Activated T-cell treated with anti-CD3 and anti-CD28 coated beads, Interleukin-2, amount 50 U/mL, for 1 hour (primary cell): Measurements from ENCODE around the gene MAN2C1.
"Not testable (repeated sequence)": the region's sequence is repeated elsewhere in the genome, so short reads cannot be mapped to it uniquely, and the experiment has no call there.

Experiments
- DNase-seq: peaks from one replicate; pipeline ENCODE4 v3.0.0-alpha.2; 2020

Gene MAN2C1

GRCh38 chr15:75367913-75368688 is at the start of gene MAN2C1:
Gene MAN2C1 (minus strand): TSS chr15:75368607. CDS start chr15:75368583, 24 bp downstream.
- DNase-seq, result peak; percentile 92

- DNase-seq, result no peak
These were observed 48.2 kb upstream of the MAN2C1 start for GRCh38 chr15:75416584-75416983.

- no peak for DNase-seq
These were observed 41.8 kb upstream of the MAN2C1 start for GRCh38 chr15:75410196-75410595.

GRCh38 chr15:75407083-75407482 is 38.7 kb upstream of the MAN2C1 start:
- no peak for DNase-seq

- no peak for DNase-seq
These were observed 35.5 kb upstream of the MAN2C1 start for GRCh38 chr15:75403892-75404291.

- DNase-seq, result no peak
These were observed 29.1 kb upstream of the MAN2C1 start for GRCh38 chr15:75397494-75397893.

GRCh38 chr15:75389791-75390382 is 21.5 kb upstream of the MAN2C1 start:
- DNase-seq, result no peak

- DNase-seq, result not testable (repeated sequence)
These were observed 15.6 kb upstream of the MAN2C1 start for GRCh38 chr15:75383986-75384385.

- no peak for DNase-seq
These were observed 12.4 kb upstream of the MAN2C1 start for GRCh38 chr15:75380773-75381172.

- DNase-seq, result no peak
These were observed 3.7 kb upstream of the MAN2C1 start for GRCh38 chr15:75371901-75372688.

GRCh38 chr15:75371486-75371885 is 3.1 kb upstream of the MAN2C1 start:
- DNase-seq, result no peak

- DNase-seq, result no peak
These were observed 1.6 kb upstream of the MAN2C1 start for GRCh38 chr15:75369897-75370581.

- no peak for DNase-seq
These were observed 357 bp upstream of the MAN2C1 start for GRCh38 chr15:75368689-75369239.

- DNase-seq, result no peak
These were observed 948 bp downstream of the MAN2C1 start for GRCh38 chr15:75367406-75367912.

GRCh38 chr15:75367006-75367405 is 1.4 kb downstream of the MAN2C1 start:
- DNase-seq, result no peak

GRCh38 chr15:75366163-75366562 is 2.2 kb downstream of the MAN2C1 start:
- DNase-seq, result no peak

GRCh38 chr15:75364881-75365280 is 3.5 kb downstream of the MAN2C1 start:
- DNase-seq, result no peak

GRCh38 chr15:75363786-75364185 is 4.6 kb downstream of the MAN2C1 start:
- no peak for DNase-seq

GRCh38 chr15:75362642-75363249 is 5.7 kb downstream of the MAN2C1 start:
- no peak for DNase-seq

- DNase-seq, result no peak
These were observed 6.3 kb downstream of the MAN2C1 start for GRCh38 chr15:75361989-75362641.

- DNase-seq, result no peak
These were observed 6.9 kb downstream of the MAN2C1 start for GRCh38 chr15:75361361-75361988.
